ENCODE data around the gene AKNA. TPM values are rescaled to one million over a fixed set of nuclear protein-coding genes. Genes with fewer than 3 reads are reported as not detected.

The AKNA gene, protein sequence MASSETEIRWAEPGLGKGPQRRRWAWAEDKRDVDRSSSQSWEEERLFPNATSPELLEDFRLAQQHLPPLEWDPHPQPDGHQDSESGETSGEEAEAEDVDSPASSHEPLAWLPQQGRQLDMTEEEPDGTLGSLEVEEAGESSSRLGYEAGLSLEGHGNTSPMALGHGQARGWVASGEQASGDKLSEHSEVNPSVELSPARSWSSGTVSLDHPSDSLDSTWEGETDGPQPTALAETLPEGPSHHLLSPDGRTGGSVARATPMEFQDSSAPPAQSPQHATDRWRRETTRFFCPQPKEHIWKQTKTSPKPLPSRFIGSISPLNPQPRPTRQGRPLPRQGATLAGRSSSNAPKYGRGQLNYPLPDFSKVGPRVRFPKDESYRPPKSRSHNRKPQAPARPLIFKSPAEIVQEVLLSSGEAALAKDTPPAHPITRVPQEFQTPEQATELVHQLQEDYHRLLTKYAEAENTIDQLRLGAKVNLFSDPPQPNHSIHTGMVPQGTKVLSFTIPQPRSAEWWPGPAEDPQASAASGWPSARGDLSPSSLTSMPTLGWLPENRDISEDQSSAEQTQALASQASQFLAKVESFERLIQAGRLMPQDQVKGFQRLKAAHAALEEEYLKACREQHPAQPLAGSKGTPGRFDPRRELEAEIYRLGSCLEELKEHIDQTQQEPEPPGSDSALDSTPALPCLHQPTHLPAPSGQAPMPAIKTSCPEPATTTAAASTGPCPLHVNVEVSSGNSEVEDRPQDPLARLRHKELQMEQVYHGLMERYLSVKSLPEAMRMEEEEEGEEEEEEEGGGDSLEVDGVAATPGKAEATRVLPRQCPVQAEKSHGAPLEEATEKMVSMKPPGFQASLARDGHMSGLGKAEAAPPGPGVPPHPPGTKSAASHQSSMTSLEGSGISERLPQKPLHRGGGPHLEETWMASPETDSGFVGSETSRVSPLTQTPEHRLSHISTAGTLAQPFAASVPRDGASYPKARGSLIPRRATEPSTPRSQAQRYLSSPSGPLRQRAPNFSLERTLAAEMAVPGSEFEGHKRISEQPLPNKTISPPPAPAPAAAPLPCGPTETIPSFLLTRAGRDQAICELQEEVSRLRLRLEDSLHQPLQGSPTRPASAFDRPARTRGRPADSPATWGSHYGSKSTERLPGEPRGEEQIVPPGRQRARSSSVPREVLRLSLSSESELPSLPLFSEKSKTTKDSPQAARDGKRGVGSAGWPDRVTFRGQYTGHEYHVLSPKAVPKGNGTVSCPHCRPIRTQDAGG (N-terminal part only)
- 10 to 100 TPM in 3 of 4 donors, 1 to 10 TPM in 1; 8.8 to 24.3 (median 19.0) TPM for total RNA-seq

DNA sequence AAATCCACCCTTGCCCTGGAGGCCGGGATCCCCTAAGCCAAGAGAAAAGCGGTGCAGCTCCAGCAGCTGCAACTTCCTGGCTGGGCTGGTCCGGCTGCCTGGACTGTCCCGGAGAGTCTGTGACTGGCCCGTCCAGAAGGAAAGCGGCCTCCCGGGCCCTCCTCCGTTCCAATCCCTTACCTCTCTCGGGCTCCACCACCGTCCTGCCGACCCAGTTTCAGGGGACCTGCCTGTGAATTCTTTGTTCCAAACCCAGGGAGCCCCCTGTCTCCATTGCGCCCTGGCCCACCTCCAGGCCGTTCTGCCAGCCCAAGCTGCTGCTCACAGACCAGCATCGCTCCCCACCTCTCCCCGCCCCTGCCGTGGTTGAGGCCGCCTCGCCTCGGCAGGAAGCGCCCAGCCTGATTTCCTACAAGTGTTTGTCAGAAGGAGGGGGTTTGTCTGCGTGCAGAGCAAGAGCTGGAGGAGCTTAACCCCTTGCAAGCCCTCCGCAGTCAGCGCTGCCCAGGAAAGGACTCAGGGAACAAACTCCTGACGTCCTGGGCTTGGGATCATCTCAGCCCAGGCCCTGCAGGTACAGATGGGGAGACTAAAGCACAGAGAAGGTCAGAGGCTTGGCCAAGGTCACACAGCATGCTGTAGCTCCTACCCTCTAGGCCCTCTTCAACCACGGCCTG is at the start of gene AKNA:
AKNA (minus strand) TSS at position 303 of the 677 bp plus-strand sequence. CDS start 6,649 bp downstream, outside the sequence.
- H3K27me3 ChIP-seq, result no peaks in the 10 kb centered on the region
- TF ChIP-seq EP300 (IDR thresholded peaks at IDR 0.05) (no peak), POLR2A (IDR thresholded peaks at IDR 0.05) (peak; percentile 77 to 81), POLR2AphosphoS5 (IDR thresholded peaks at IDR 0.05) (peak; percentile 86)
- TF ChIP-seq, protein P1, sequence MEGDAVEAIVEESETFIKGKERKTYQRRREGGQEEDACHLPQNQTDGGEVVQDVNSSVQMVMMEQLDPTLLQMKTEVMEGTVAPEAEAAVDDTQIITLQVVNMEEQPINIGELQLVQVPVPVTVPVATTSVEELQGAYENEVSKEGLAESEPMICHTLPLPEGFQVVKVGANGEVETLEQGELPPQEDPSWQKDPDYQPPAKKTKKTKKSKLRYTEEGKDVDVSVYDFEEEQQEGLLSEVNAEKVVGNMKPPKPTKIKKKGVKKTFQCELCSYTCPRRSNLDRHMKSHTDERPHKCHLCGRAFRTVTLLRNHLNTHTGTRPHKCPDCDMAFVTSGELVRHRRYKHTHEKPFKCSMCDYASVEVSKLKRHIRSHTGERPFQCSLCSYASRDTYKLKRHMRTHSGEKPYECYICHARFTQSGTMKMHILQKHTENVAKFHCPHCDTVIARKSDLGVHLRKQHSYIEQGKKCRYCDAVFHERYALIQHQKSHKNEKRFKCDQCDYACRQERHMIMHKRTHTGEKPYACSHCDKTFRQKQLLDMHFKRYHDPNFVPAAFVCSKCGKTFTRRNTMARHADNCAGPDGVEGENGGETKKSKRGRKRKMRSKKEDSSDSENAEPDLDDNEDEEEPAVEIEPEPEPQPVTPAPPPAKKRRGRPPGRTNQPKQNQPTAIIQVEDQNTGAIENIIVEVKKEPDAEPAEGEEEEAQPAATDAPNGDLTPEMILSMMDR (IDR thresholded peaks at IDR 0.05), result no peak
- H3K4me1 ChIP-seq, result peaks cover 0 to 92% (median 58%) of the 10 kb centered on the region in 3 donors
- H3K27ac ChIP-seq, result peak within 1 kb of the TSS; percentile 47 to 91 (median 82)
- peak; percentile 80 for ATAC-seq
- WGBS, 2 donors (ENCODE audit: low coverage in 1 of 2), result 0 to 3% methylated on average over 3 to 6 of the region's 25 CpGs
- no peaks in the 10 kb centered on the region for H3K36me3 ChIP-seq
- H3K9me3 ChIP-seq, result no peaks in the 10 kb centered on the region
- peak within 1 kb of the TSS; percentile 43 to 56 for H3K4me3 ChIP-seq

DNA sequence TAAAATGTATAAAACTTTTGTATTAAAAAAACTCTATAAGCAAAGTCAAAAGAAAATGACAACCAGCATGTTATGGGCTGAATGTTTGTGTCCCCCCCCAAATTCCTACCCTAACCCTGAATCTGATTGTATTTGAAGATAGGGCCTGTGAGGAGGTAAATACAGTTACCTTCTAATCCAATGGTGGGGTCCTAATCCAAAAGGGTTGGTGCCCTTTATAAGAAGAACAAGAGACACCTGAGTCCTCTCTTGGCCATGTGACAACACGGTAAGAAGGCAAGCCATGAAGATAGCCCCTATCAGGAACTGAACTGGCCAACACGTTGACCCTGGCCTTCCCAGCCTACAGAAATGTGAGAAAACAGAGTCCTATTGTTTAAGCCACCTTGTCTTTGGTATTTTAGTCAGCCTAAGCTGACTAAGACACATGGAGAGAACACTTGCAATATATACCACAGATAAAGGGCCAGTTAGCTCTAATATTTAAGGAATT is 49.7 kb upstream of the AKNA start:
- H3K36me3 ChIP-seq, result no peaks in the 10 kb centered on the region
- no peak overlapping the region for H3K4me3 ChIP-seq
- TF ChIP-seq POLR2AphosphoS5 (IDR thresholded peaks at IDR 0.05) (no peak), POLR2A (IDR thresholded peaks at IDR 0.05) (no peak), EP300 (IDR thresholded peaks at IDR 0.05) (no peak)
- TF ChIP-seq, protein P1 (IDR thresholded peaks at IDR 0.05), result no peak
- H3K9me3 ChIP-seq, result no peaks in the 10 kb centered on the region
- no peak for ATAC-seq
- H3K27me3 ChIP-seq, result no peaks in the 10 kb centered on the region
- 73% methylated on average over 2 of the region's 2 CpGs; no CpG with 5 or more reads in 1 of the 2 donors for WGBS, 2 donors (ENCODE audit: low coverage in 1 of 2)
- H3K4me1 ChIP-seq, result no peaks in the 10 kb centered on the region
- no peak overlapping the region for H3K27ac ChIP-seq

DNA sequence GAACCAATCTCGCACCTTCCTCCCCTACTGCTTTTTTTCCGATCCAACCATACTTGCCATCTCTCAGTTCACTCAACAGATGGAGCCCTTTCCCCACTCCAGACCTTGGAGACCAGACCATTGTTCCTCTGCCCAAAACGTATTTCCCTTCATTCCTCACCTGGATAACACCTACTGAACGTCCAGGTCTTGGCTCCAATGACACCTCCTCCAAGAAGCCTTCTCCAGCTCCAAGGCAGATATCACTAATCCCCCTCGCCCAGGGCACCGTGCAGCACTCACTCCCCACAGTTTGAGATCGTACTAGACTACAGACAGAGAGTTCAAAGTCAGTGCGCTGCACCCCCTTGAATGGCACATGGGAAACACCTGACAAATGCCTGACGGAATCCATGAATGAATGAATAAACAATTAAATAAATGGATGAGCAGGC is 47.1 kb upstream of the AKNA start:
- Histone ChIP-seq H3K27me3 (no peaks in the 10 kb centered on the region), H3K4me1 (no peaks in the 10 kb centered on the region), H3K27ac (no peak overlapping the region), H3K9me3 (no peaks in the 10 kb centered on the region), H3K36me3 (no peaks in the 10 kb centered on the region), H3K4me3 (no peak overlapping the region)
- ATAC-seq, result no peak
- TF ChIP-seq, protein P1 (IDR thresholded peaks at IDR 0.05), result peak in 1 of 4 experiments; percentile 33
- TF ChIP-seq EP300 (IDR thresholded peaks at IDR 0.05), result no peak
- WGBS, 2 donors (ENCODE audit: low coverage in 1 of 2), result 48 to 54% methylated on average over 2 to 8 of the region's 9 CpGs

DNA sequence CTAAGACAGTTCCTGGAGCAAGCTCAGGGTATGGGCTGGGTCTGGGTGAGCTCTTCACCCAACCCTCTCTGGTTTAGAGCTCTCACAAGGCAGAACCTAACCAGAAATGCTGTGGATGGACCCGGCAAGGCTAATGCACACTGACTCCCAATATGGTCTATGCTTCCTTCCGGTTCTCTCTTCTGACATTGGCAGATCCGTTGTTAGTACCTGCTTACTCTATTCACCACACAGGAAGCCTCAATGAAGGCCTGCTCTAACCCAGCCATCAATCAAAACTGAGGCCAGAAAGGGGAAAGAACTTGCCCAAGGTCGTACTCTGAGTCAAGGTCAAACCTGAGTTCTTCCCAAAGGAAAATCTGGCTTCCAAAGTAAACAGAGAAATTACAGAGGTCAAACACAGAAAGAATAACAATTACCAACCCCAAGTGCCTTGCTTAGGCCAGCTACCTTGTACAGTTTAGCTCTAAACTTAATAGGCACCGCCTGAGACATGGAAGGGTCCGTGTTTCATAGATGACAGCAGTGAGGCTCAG is 46.0 kb upstream of the AKNA start:
- 67% methylated on average over 6 of the region's 6 CpGs; no CpG with 5 or more reads in 1 of the 2 donors for WGBS, 2 donors (ENCODE audit: low coverage in 1 of 2)

More for the DNA sequence above, 46.0 kb upstream of the AKNA start:
- Histone ChIP-seq H3K4me1 (no peaks in the 10 kb centered on the region), H3K9me3 (no peaks in the 10 kb centered on the region), H3K36me3 (no peaks in the 10 kb centered on the region), H3K27ac (no peak overlapping the region), H3K4me3 (no peak overlapping the region), H3K27me3 (no peaks in the 10 kb centered on the region)
- no peak for ATAC-seq
- TF ChIP-seq POLR2AphosphoS5 (IDR thresholded peaks at IDR 0.05) (no peak), EP300 (IDR thresholded peaks at IDR 0.05) (no peak), POLR2A (IDR thresholded peaks at IDR 0.05) (no peak)
- TF ChIP-seq, protein P1 (IDR thresholded peaks at IDR 0.05), result no peak
